GM23248 (cell line): Measurements from ENCODE around the gene SLC39A12. TPM values are rescaled to one million over a fixed set of nuclear protein-coding genes. Genes with fewer than 3 reads are reported as not detected.
A peak's percentile ranks its signal among the peaks of the same experiment; 100 is the strongest.

Experiments
- DNase-seq: peaks from one replicate; pipeline ENCODE4 v3.0.0-alpha.2; 2015
- H2AFZ ChIP-seq: fragments of 200-600 bp; sonication (generic); 2 replicates; pipeline ENCODE4 v1.6.1; 2016; ENCODE audit warnings: antibody characterized with exemption
- H3F3A ChIP-seq: fragments of 200-600 bp; sonication (generic); 2 replicates; pipeline ENCODE4 v1.6.1; 2016; ENCODE audit warnings: mild to moderate bottlenecking, antibody characterized with exemption, mixed run types; ENCODE audit not compliant: insufficient read depth
- H3K27ac ChIP-seq: fragments of 200-600 bp; sonication (generic); 2 replicates; pipeline ENCODE4 v1.5.1; 2016; ENCODE audit warnings: mild to moderate bottlenecking
- H3K27me3 ChIP-seq: fragments of 200-600 bp; sonication (generic); replicated peaks from 2 replicates; pipeline ENCODE4 v1.6.1; 2016; ENCODE audit warnings: mild to moderate bottlenecking; ENCODE audit not compliant: insufficient read depth
- H3K36me3 ChIP-seq: fragments of 200-600 bp; sonication (generic); 2 replicates; pipeline ENCODE4 v1.6.1; 2016; ENCODE audit warnings: low read depth, mild to moderate bottlenecking
- H3K4me1 ChIP-seq: fragments of 200-600 bp; sonication (generic); 2 replicates; pipeline ENCODE4 v1.6.1; 2016; ENCODE audit warnings: mild to moderate bottlenecking; ENCODE audit not compliant: insufficient read depth
- H3K4me2 ChIP-seq: fragments of 200-600 bp; sonication (generic); one replicate; pipeline ENCODE4 v1.6.1; 2016; ENCODE audit warnings: mild to moderate bottlenecking; ENCODE audit not compliant: unreplicated experiment
- H3K4me3 ChIP-seq: fragments of 200-600 bp; sonication (generic); 2 replicates; pipeline ENCODE4 v1.5.1; 2016; ENCODE audit warnings: mild to moderate bottlenecking
- H3K79me2 ChIP-seq: fragments of 200-600 bp; sonication (generic); 2 replicates; pipeline ENCODE4 v1.6.1; 2016; ENCODE audit warnings: mild to moderate bottlenecking; ENCODE audit not compliant: insufficient read depth
- H3K9ac ChIP-seq: fragments of 200-600 bp; sonication (generic); 2 replicates; pipeline ENCODE4 v1.6.1; 2016; ENCODE audit warnings: mild to moderate bottlenecking
- H3K9me2 ChIP-seq: fragments of 200-600 bp; sonication (generic); 2 replicates; pipeline ENCODE4 v1.6.1; 2016; ENCODE audit warnings: mixed run types, mild to moderate bottlenecking, moderate library complexity; ENCODE audit not compliant: insufficient read depth
- H3K9me3 ChIP-seq: fragments of 200-600 bp; sonication (generic); one replicate; pipeline ENCODE4 v1.6.1; 2017; ENCODE audit warnings: low read depth
- H4K20me1 ChIP-seq: fragments of 200-600 bp; sonication (generic); 2 replicates; pipeline ENCODE4 v1.6.0; 2016; ENCODE audit not compliant: insufficient read depth
- EZH2 ChIP-seq: fragments of 200-600 bp; sonication (generic); IDR thresholded peaks from 2 replicates; pipeline ENCODE4 v1.6.1; 2018; ENCODE audit warnings: antibody characterized with exemption, mild to moderate bottlenecking; ENCODE audit not compliant: insufficient read depth, poor library complexity, severe bottlenecking
- EZH2phosphoT487 ChIP-seq: fragments of 200-600 bp; sonication (generic); IDR thresholded peaks from 2 replicates; pipeline ENCODE4 v1.6.1; 2018; ENCODE audit warnings: antibody characterized with exemption, moderate library complexity, mild to moderate bottlenecking, low read depth; ENCODE audit not compliant: insufficient read depth
- WGBS, 2 experiments: methylation state at CpG; one replicate each; pipeline ENCODE4 v1.1.6; 2015 to 2017; ENCODE audit warnings: low lambda C conversion rate in 2 of 2, low coverage in 1 of 2; ENCODE audit errors: missing lambda C conversion rate in 2 of 2; 5-methylcytosine and 5-hydroxymethylcytosine counted together
- in situ Hi-C: fragments of 300-500 bp; cut with MboI; formaldehyde crosslinking; loops from 2 replicates; pipeline ENCODE4 v1.15.0; 2020
- polyA plus RNA-seq: library from polyadenylated mRNA; unstranded; fragments of >200 nt; fragmentation: Nextera tagmentation; extraction: Ambion mirVana; gene quantifications from 2 replicates; pipeline ENCODE4 v1.2.1, GENCODE V29; 2016
- total RNA-seq: library from RNA; depleted of rRNA; stranded (reverse); fragments of >200 nt; shearing (Covaris generic); gene quantifications from 2 replicates; pipeline ENCODE4 v1.2.3, GENCODE V29; 2014

The SLC39A12 gene
- total and polyA plus RNA-seq, 2 experiments from 2014 or later, result not detected

GRCh38 chr10:18043148-18044006 is 91.7 kb downstream of the SLC39A12 start:
- no peaks in the 10 kb centered on the region for H3K9me2 ChIP-seq
- no peak for DNase-seq
- H3K27ac ChIP-seq, result no peak overlapping the region
- no peak overlapping the region for H2AFZ ChIP-seq
- no peaks in the 10 kb centered on the region for H4K20me1 ChIP-seq
- H3K4me3 ChIP-seq, result no peak overlapping the region
- in situ Hi-C loops, result no loop called here
- H3K79me2 ChIP-seq, result no peaks in the 10 kb centered on the region
- WGBS, 2 experiments, result 85 to 86% methylated on average over 4 of the region's 4 CpGs
- H3K9me3 ChIP-seq, result no peaks in the 10 kb centered on the region
- TF ChIP-seq EZH2phosphoT487, result no peak
- TF ChIP-seq EZH2, result no peak
- no peaks in the 10 kb centered on the region for H3F3A ChIP-seq
- no peaks in the 10 kb centered on the region for H3K36me3 ChIP-seq
- no peak overlapping the region for H3K4me2 ChIP-seq
- H3K4me1 ChIP-seq, result peaks cover 9% of the 10 kb centered on the region; the same call in 1 of the 2 replicates
- H3K27me3 ChIP-seq, result no peaks in the 10 kb centered on the region
- no peak overlapping the region for H3K9ac ChIP-seq

GRCh38 chr10:18044976-18045720 is 93.4 kb downstream of the SLC39A12 start:
- no peak overlapping the region for H2AFZ ChIP-seq
- H3K4me3 ChIP-seq, result no peak overlapping the region
- no peaks in the 10 kb centered on the region for H3K79me2 ChIP-seq
- H3K27me3 ChIP-seq, result no peaks in the 10 kb centered on the region
- no peak overlapping the region for H3K4me2 ChIP-seq
- no peaks in the 10 kb centered on the region for H3F3A ChIP-seq
- no peaks in the 10 kb centered on the region for H3K36me3 ChIP-seq
- H3K9me3 ChIP-seq, result no peaks in the 10 kb centered on the region
- H3K4me1 ChIP-seq, result peaks cover 9% of the 10 kb centered on the region; the same call in 1 of the 2 replicates
- no peaks in the 10 kb centered on the region for H3K9me2 ChIP-seq
- WGBS, 2 experiments, result 61 to 70% methylated on average over 8 of the region's 8 CpGs
- TF ChIP-seq EZH2, result no peak
- no peak for TF ChIP-seq EZH2phosphoT487
- peak; percentile 43 for DNase-seq
- no peaks in the 10 kb centered on the region for H4K20me1 ChIP-seq
- no peak overlapping the region for H3K9ac ChIP-seq
- in situ Hi-C loops, result no loop called here
- H3K27ac ChIP-seq, result no peak overlapping the region

- H3K27ac ChIP-seq, result no peak overlapping the region
- H3K36me3 ChIP-seq, result no peaks in the 10 kb centered on the region
- H3K4me2 ChIP-seq, result no peak overlapping the region
- no peaks in the 10 kb centered on the region for H3F3A ChIP-seq
- no peaks in the 10 kb centered on the region for H4K20me1 ChIP-seq
- H3K9ac ChIP-seq, result no peak overlapping the region
- H3K4me1 ChIP-seq, result no peaks in the 10 kb centered on the region
- in situ Hi-C loops, result no loop called here
- no peaks in the 10 kb centered on the region for H3K79me2 ChIP-seq
- WGBS, 2 experiments, result 31 to 55% methylated on average over 1 of the region's 1 CpG
- no peaks in the 10 kb centered on the region for H3K9me2 ChIP-seq
- H3K27me3 ChIP-seq, result no peaks in the 10 kb centered on the region
- H3K9me3 ChIP-seq, result no peaks in the 10 kb centered on the region
- TF ChIP-seq EZH2 (no peak), EZH2phosphoT487 (no peak)
- H2AFZ ChIP-seq, result no peak overlapping the region
- no peak overlapping the region for H3K4me3 ChIP-seq
- no peak for DNase-seq
These were observed 104.9 kb downstream of the SLC39A12 start for GRCh38 chr10:18056583-18056982.

- no peak overlapping the region for H3K9ac ChIP-seq
- 40 to 42% methylated on average over 19 of the region's 19 CpGs for WGBS, 2 experiments
- H3K27ac ChIP-seq, result no peak overlapping the region
- DNase-seq, result peak; percentile 10
- H3K4me1 ChIP-seq, result no peaks in the 10 kb centered on the region
- no peaks in the 10 kb centered on the region for H3K9me2 ChIP-seq
- H2AFZ ChIP-seq, result 0 out of 2 replicates have a peak overlapping the region, but pooled peaks have one; percentile 15
- in situ Hi-C loops, result no loop called here
- H3K36me3 ChIP-seq, result no peaks in the 10 kb centered on the region
- no peaks in the 10 kb centered on the region for H3K79me2 ChIP-seq
- H3K4me3 ChIP-seq, result no peak overlapping the region
- H3K4me2 ChIP-seq, result no peak overlapping the region
- H3F3A ChIP-seq, result no peaks in the 10 kb centered on the region
- TF ChIP-seq EZH2 (no peak), EZH2phosphoT487 (no peak)
- no peaks in the 10 kb centered on the region for H3K27me3 ChIP-seq
- no peaks in the 10 kb centered on the region for H3K9me3 ChIP-seq
- H4K20me1 ChIP-seq, result no peaks in the 10 kb centered on the region
These were observed 108.3 kb downstream of the SLC39A12 start for GRCh38 chr10:18059826-18060559.
